ENCODE data around the gene GLIPR2. TPM values are rescaled to one million over a fixed set of nuclear protein-coding genes. Genes with fewer than 3 reads are reported as not detected.

Gene GLIPR2
- total and polyA plus RNA-seq, 2 of the 13 experiments (the other 11 are each of a cell fraction or from before 2014, with no cell fraction given): 0.08 to 0.42 TPM

- in situ Hi-C loops (cut with HindIII; ENCODE audit: extremely low pct_ligation_motif_present, low pct_unique_long_range_greater_than_20kb): no loop called here
- H3K27ac ChIP-seq (ENCODE audit: extremely low read length, insufficient read depth, low read length): no peak overlapping the region
- H3K4me3 ChIP-seq (replicated peaks in 1 of 3; ENCODE audit: insufficient read depth in 1 of 3, low read depth in 2 of 3, low read length in 3 of 3): no peak overlapping the region
- ATAC-seq (peak; percentile 18; the same call in 2 of the 3 replicates), FAIRE-seq (no peak), DNase-seq (ENCODE audit: low spot score) (peak; percentile 54)
- H3K36me3 ChIP-seq (replicated peaks in 1 of 2; ENCODE audit: control insufficient read depth in 1 of 2, insufficient read depth in 2 of 2, low read length in 2 of 2): no peaks in the 10 kb centered on the region
- H3K9ac ChIP-seq (ENCODE audit: insufficient read depth, low read depth, low read length): no peak overlapping the region
- no peaks in the 10 kb centered on the region for H3K79me2 ChIP-seq (ENCODE audit: insufficient read depth, low read length)
- H2AFZ ChIP-seq (ENCODE audit: low read length): no peak overlapping the region
- ChIA-PET POLR2A (interaction anchor here (1.0 to 1.1 kb wide), 2 partner anchors 12 to 27 kb away, joined by 3 to 5 read pairs; partner anchors contain the start of gene CLTA), CTCF (ENCODE audit: low intra/inter-chr PET ratio, low total read pairs) (interaction anchor here (3.8 kb wide), 1 partner anchor 60 kb away, joined by 40 read pairs; no protein-coding TSS in a partner anchor)
- peak overlapping the region; percentile 33; the same call in 1 of the 2 replicates for H3K4me2 ChIP-seq (ENCODE audit: low read depth, low read length)
- no peaks in the 10 kb centered on the region for H4K20me1 ChIP-seq (ENCODE audit: insufficient read depth, low read length)
- 0% methylated on average over 1 of the region's 9 CpGs for WGBS (ENCODE audit: low lambda C conversion rate)
- no peaks in the 10 kb centered on the region for H3K9me3 ChIP-seq (ENCODE audit: low read length)
- intact Hi-C loops (cut with micrococcal nuclease; ENCODE audit: unreplicated experiment): no loop called here
- H3K27me3 ChIP-seq (ENCODE audit: control insufficient read depth in 1 of 2, insufficient read depth in 2 of 2, low read length in 2 of 2): peaks cover 1 to 12% of the 10 kb centered on the region in 2 experiments; a peak in 1 of 5 replicates
- H3K4me1 ChIP-seq (ENCODE audit: insufficient read depth, low read length): peaks cover 9% of the 10 kb centered on the region; the same call in 1 of the 2 replicates
- no TSS peak for BruUV-seq (replicated peaks)
- TF ChIP-seq, protein P1, sequence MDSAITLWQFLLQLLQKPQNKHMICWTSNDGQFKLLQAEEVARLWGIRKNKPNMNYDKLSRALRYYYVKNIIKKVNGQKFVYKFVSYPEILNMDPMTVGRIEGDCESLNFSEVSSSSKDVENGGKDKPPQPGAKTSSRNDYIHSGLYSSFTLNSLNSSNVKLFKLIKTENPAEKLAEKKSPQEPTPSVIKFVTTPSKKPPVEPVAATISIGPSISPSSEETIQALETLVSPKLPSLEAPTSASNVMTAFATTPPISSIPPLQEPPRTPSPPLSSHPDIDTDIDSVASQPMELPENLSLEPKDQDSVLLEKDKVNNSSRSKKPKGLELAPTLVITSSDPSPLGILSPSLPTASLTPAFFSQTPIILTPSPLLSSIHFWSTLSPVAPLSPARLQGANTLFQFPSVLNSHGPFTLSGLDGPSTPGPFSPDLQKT (CRISPR knock-in tag; IDR thresholded peaks at IDR 0.05; ENCODE audit: borderline replicate concordance): no peak
- TF ChIP-seq MTF1 (CRISPR knock-in tag; IDR thresholded peaks at IDR 0.05) (no peak), KAT2B (IDR thresholded peaks at IDR 0.05; ENCODE audit: borderline replicate concordance, low read depth, low read length) (no peak), ZNF207 (IDR thresholded peaks at IDR 0.05; ENCODE audit: borderline replicate concordance) (no peak), GTF3A (CRISPR knock-in tag; conservative IDR thresholded peaks at IDR 0.05) (no peak), HMGA1 (CRISPR knock-in tag; conservative IDR thresholded peaks at IDR 0.05) (no peak), ZNF510 (CRISPR knock-in tag; IDR thresholded peaks at IDR 0.05; ENCODE audit: low read depth) (no peak), HHEX (CRISPR knock-in tag; IDR thresholded peaks at IDR 0.05) (no peak), ZC3H4 (CRISPR knock-in tag; IDR thresholded peaks at IDR 0.05; ENCODE audit: borderline replicate concordance) (no peak), ZNF567 (CRISPR knock-in tag; IDR thresholded peaks at IDR 0.05; ENCODE audit: borderline replicate concordance) (no peak), FIP1L1 (IDR thresholded peaks at IDR 0.05; ENCODE audit: borderline replicate concordance, insufficient read depth, low read depth, low read length) (no peak), ETS1 (CRISPR knock-in tag; IDR thresholded peaks at IDR 0.05) (no peak), PATZ1 (CRISPR knock-in tag; IDR thresholded peaks at IDR 0.05) (peak; percentile 75), ZNF563 (CRISPR knock-in tag; IDR thresholded peaks at IDR 0.05) (no peak), CREM (IDR thresholded peaks at IDR 0.05) (no peak), CREM (CRISPR knock-in tag; IDR thresholded peaks at IDR 0.05) (no peak), RORA (CRISPR knock-in tag; IDR thresholded peaks at IDR 0.05) (no peak), ZNF777 (CRISPR knock-in tag; IDR thresholded peaks at IDR 0.05) (no peak)
- TF ChIP-seq, protein P2, sequence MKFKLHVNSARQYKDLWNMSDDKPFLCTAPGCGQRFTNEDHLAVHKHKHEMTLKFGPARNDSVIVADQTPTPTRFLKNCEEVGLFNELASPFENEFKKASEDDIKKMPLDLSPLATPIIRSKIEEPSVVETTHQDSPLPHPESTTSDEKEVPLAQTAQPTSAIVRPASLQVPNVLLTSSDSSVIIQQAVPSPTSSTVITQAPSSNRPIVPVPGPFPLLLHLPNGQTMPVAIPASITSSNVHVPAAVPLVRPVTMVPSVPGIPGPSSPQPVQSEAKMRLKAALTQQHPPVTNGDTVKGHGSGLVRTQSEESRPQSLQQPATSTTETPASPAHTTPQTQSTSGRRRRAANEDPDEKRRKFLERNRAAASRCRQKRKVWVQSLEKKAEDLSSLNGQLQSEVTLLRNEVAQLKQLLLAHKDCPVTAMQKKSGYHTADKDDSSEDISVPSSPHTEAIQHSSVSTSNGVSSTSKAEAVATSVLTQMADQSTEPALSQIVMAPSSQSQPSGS (CRISPR knock-in tag; IDR thresholded peaks at IDR 0.05): no peak
Observed at GRCh38 chr9:36163049-36163785, 26.7 kb downstream of the GLIPR2 start.
